ENCODE data around the gene MRPS5.

MRPS5 gene

GRCh38 chr2:95086017-95086416 lies 35.6 kb downstream of the MRPS5 start:
- peaks cover 2% of the 10 kb centered on the region for H3K4me1 ChIP-seq (ENCODE audit: control insufficient read depth, insufficient read depth, low read length)
- no peaks in the 10 kb centered on the region for H3K27me3 ChIP-seq (ENCODE audit: control insufficient read depth, insufficient read depth, low read length)
- H3K4me3 ChIP-seq (ENCODE audit: low read depth, low read length) = no peak overlapping the region
- H3K9me3 ChIP-seq (ENCODE audit: control insufficient read depth, insufficient read depth, low read length) = no peaks in the 10 kb centered on the region
- no peak overlapping the region for H3K9ac ChIP-seq (ENCODE audit: low read depth, low read length)
- peaks cover 24% of the 10 kb centered on the region for H3K36me3 ChIP-seq (ENCODE audit: control insufficient read depth, insufficient read depth, low read length)

- Histone ChIP-seq H3K9me3 (ENCODE audit: control insufficient read depth, insufficient read depth, low read length) (no peaks in the 10 kb centered on the region), H3K27me3 (ENCODE audit: control insufficient read depth, insufficient read depth, low read length) (no peaks in the 10 kb centered on the region), H3K4me1 (ENCODE audit: control insufficient read depth, insufficient read depth, low read length) (peaks cover 8% of the 10 kb centered on the region), H3K9ac (ENCODE audit: low read depth, low read length) (no peak overlapping the region), H3K36me3 (ENCODE audit: control insufficient read depth, insufficient read depth, low read length) (peaks cover 11% of the 10 kb centered on the region), H3K4me3 (ENCODE audit: low read depth, low read length) (no peak overlapping the region)
Measured at GRCh38 chr2:95082477-95082876, 39.1 kb downstream of the MRPS5 start.

GRCh38 chr2:95079199-95079683 lies 42.4 kb downstream of the MRPS5 start:
- no peak overlapping the region for H3K4me3 ChIP-seq (ENCODE audit: low read depth, low read length)
- H3K9me3 ChIP-seq (ENCODE audit: control insufficient read depth, insufficient read depth, low read length) = no peaks in the 10 kb centered on the region
- peaks cover 8% of the 10 kb centered on the region for H3K4me1 ChIP-seq (ENCODE audit: control insufficient read depth, insufficient read depth, low read length)
- no peak overlapping the region for H3K9ac ChIP-seq (ENCODE audit: low read depth, low read length)
- no peaks in the 10 kb centered on the region for H3K27me3 ChIP-seq (ENCODE audit: control insufficient read depth, insufficient read depth, low read length)
- no peaks in the 10 kb centered on the region for H3K36me3 ChIP-seq (ENCODE audit: control insufficient read depth, insufficient read depth, low read length)

GRCh38 chr2:95077861-95078603 lies 43.6 kb downstream of the MRPS5 start:
- H3K27me3 ChIP-seq (ENCODE audit: control insufficient read depth, insufficient read depth, low read length) = no peaks in the 10 kb centered on the region
- no peaks in the 10 kb centered on the region for H3K36me3 ChIP-seq (ENCODE audit: control insufficient read depth, insufficient read depth, low read length)
- H3K4me3 ChIP-seq (ENCODE audit: low read depth, low read length) = no peak overlapping the region
- H3K9me3 ChIP-seq (ENCODE audit: control insufficient read depth, insufficient read depth, low read length) = no peaks in the 10 kb centered on the region
- no peak overlapping the region for H3K9ac ChIP-seq (ENCODE audit: low read depth, low read length)
- peaks cover 8% of the 10 kb centered on the region for H3K4me1 ChIP-seq (ENCODE audit: control insufficient read depth, insufficient read depth, low read length)

GRCh38 chr2:95077530-95077825 lies 44.1 kb downstream of the MRPS5 start:
- H3K4me1 ChIP-seq (ENCODE audit: control insufficient read depth, insufficient read depth, low read length) = peaks cover 8% of the 10 kb centered on the region

GRCh38 chr2:95076705-95077529 lies 44.7 kb downstream of the MRPS5 start:
- H3K36me3 ChIP-seq (ENCODE audit: control insufficient read depth, insufficient read depth, low read length) = no peaks in the 10 kb centered on the region
- H3K9ac ChIP-seq (ENCODE audit: low read depth, low read length) = peak overlapping the region; percentile 2
- no peaks in the 10 kb centered on the region for H3K9me3 ChIP-seq (ENCODE audit: control insufficient read depth, insufficient read depth, low read length)
- no peaks in the 10 kb centered on the region for H3K27me3 ChIP-seq (ENCODE audit: control insufficient read depth, insufficient read depth, low read length)
- peaks cover 8% of the 10 kb centered on the region for H3K4me1 ChIP-seq (ENCODE audit: control insufficient read depth, insufficient read depth, low read length)
- H3K4me3 ChIP-seq (ENCODE audit: low read depth, low read length) = peak overlapping the region; percentile 53

More at GRCh38 chr2:95077530-95077825, 44.1 kb downstream of the MRPS5 start:
- H3K27me3 ChIP-seq (ENCODE audit: control insufficient read depth, insufficient read depth, low read length) = no peaks in the 10 kb centered on the region
- no peaks in the 10 kb centered on the region for H3K9me3 ChIP-seq (ENCODE audit: control insufficient read depth, insufficient read depth, low read length)
- H3K36me3 ChIP-seq (ENCODE audit: control insufficient read depth, insufficient read depth, low read length) = no peaks in the 10 kb centered on the region
- H3K4me3 ChIP-seq (ENCODE audit: low read depth, low read length) = peak overlapping the region; percentile 53
- no peak overlapping the region for H3K9ac ChIP-seq (ENCODE audit: low read depth, low read length)

GRCh38 chr2:95075440-95076132 lies 46.0 kb downstream of the MRPS5 start:
- H3K36me3 ChIP-seq (ENCODE audit: control insufficient read depth, insufficient read depth, low read length) = no peaks in the 10 kb centered on the region
- no peak overlapping the region for H3K4me3 ChIP-seq (ENCODE audit: low read depth, low read length)
- no peak overlapping the region for H3K9ac ChIP-seq (ENCODE audit: low read depth, low read length)
- no peaks in the 10 kb centered on the region for H3K9me3 ChIP-seq (ENCODE audit: control insufficient read depth, insufficient read depth, low read length)
- H3K27me3 ChIP-seq (ENCODE audit: control insufficient read depth, insufficient read depth, low read length) = no peaks in the 10 kb centered on the region
- H3K4me1 ChIP-seq (ENCODE audit: control insufficient read depth, insufficient read depth, low read length) = peaks cover 8% of the 10 kb centered on the region

- no peaks in the 10 kb centered on the region for H3K36me3 ChIP-seq (ENCODE audit: control insufficient read depth, insufficient read depth, low read length)
- H3K4me1 ChIP-seq (ENCODE audit: control insufficient read depth, insufficient read depth, low read length) = peaks cover 8% of the 10 kb centered on the region
- no peak overlapping the region for H3K4me3 ChIP-seq (ENCODE audit: low read depth, low read length)
- H3K27me3 ChIP-seq (ENCODE audit: control insufficient read depth, insufficient read depth, low read length) = no peaks in the 10 kb centered on the region
- H3K9ac ChIP-seq (ENCODE audit: low read depth, low read length) = no peak overlapping the region
- H3K9me3 ChIP-seq (ENCODE audit: control insufficient read depth, insufficient read depth, low read length) = no peaks in the 10 kb centered on the region
Measured at GRCh38 chr2:95074663-95075439, 46.8 kb downstream of the MRPS5 start.

GRCh38 chr2:95073856-95074662 lies 47.5 kb downstream of the MRPS5 start:
- Histone ChIP-seq H3K9me3 (ENCODE audit: control insufficient read depth, insufficient read depth, low read length) (no peaks in the 10 kb centered on the region), H3K4me3 (ENCODE audit: low read depth, low read length) (no peak overlapping the region), H3K27me3 (ENCODE audit: control insufficient read depth, insufficient read depth, low read length) (no peaks in the 10 kb centered on the region), H3K9ac (ENCODE audit: low read depth, low read length) (no peak overlapping the region), H3K4me1 (ENCODE audit: control insufficient read depth, insufficient read depth, low read length) (peaks cover 7% of the 10 kb centered on the region), H3K36me3 (ENCODE audit: control insufficient read depth, insufficient read depth, low read length) (no peaks in the 10 kb centered on the region)

GRCh38 chr2:95072424-95072823 lies 49.2 kb downstream of the MRPS5 start:
- H3K27me3 ChIP-seq (ENCODE audit: control insufficient read depth, insufficient read depth, low read length) = no peaks in the 10 kb centered on the region
- H3K4me1 ChIP-seq (ENCODE audit: control insufficient read depth, insufficient read depth, low read length) = no peaks in the 10 kb centered on the region
- no peaks in the 10 kb centered on the region for H3K36me3 ChIP-seq (ENCODE audit: control insufficient read depth, insufficient read depth, low read length)
- H3K4me3 ChIP-seq (ENCODE audit: low read depth, low read length) = no peak overlapping the region
- no peak overlapping the region for H3K9ac ChIP-seq (ENCODE audit: low read depth, low read length)
- no peaks in the 10 kb centered on the region for H3K9me3 ChIP-seq (ENCODE audit: control insufficient read depth, insufficient read depth, low read length)
